WI38 (cell line): ENCODE results near the gene KCNH2.
"Not testable (repeated sequence)": the region's sequence is repeated elsewhere in the genome, so short reads cannot be mapped to it uniquely, and the experiment has no call there.

ENCODE experiments used
- H3K4me3 ChIP-seq: 2 replicates; pipeline ENCODE4 v1.5.1; 2011; ENCODE audit warnings: low read depth, mild to moderate bottlenecking, control low read depth, low read length
- TF ChIP-seq, protein P1 (sequence below): IDR thresholded peaks from 2 replicates; pipeline ENCODE4 v1.5.1; 2012; ENCODE audit warnings: low read depth, mild to moderate bottlenecking, control low read depth, low read length

Gene KCNH2

DNA sequence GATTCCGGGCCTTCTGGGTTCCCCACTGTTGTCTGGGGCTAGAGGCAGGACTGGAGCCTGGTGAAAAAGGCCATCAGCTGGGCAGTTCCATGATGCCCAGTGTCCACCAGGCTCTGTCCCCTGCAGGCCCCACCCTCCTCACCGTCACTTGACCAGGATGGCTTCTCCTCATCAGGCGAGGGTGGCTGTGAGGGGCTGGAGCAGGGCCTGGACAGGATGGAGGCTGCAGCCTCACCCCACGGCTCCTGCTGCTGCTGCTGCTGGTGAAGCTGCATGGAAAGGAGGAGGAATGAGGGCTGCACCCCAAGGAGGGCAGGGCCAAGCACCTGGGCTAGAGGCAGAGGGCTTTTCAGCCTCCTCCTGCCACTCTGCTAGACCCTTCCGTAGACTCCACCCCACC is 37.8 kb upstream of the KCNH2 start:
- TF ChIP-seq, protein P1, sequence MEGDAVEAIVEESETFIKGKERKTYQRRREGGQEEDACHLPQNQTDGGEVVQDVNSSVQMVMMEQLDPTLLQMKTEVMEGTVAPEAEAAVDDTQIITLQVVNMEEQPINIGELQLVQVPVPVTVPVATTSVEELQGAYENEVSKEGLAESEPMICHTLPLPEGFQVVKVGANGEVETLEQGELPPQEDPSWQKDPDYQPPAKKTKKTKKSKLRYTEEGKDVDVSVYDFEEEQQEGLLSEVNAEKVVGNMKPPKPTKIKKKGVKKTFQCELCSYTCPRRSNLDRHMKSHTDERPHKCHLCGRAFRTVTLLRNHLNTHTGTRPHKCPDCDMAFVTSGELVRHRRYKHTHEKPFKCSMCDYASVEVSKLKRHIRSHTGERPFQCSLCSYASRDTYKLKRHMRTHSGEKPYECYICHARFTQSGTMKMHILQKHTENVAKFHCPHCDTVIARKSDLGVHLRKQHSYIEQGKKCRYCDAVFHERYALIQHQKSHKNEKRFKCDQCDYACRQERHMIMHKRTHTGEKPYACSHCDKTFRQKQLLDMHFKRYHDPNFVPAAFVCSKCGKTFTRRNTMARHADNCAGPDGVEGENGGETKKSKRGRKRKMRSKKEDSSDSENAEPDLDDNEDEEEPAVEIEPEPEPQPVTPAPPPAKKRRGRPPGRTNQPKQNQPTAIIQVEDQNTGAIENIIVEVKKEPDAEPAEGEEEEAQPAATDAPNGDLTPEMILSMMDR: no peak
- no peak overlapping the region for H3K4me3 ChIP-seq

GRCh38 chr7:151014950-151015349 is 36.8 kb upstream of the KCNH2 start:
- no peak overlapping the region for H3K4me3 ChIP-seq
- TF ChIP-seq, protein P1: no peak

DNA sequence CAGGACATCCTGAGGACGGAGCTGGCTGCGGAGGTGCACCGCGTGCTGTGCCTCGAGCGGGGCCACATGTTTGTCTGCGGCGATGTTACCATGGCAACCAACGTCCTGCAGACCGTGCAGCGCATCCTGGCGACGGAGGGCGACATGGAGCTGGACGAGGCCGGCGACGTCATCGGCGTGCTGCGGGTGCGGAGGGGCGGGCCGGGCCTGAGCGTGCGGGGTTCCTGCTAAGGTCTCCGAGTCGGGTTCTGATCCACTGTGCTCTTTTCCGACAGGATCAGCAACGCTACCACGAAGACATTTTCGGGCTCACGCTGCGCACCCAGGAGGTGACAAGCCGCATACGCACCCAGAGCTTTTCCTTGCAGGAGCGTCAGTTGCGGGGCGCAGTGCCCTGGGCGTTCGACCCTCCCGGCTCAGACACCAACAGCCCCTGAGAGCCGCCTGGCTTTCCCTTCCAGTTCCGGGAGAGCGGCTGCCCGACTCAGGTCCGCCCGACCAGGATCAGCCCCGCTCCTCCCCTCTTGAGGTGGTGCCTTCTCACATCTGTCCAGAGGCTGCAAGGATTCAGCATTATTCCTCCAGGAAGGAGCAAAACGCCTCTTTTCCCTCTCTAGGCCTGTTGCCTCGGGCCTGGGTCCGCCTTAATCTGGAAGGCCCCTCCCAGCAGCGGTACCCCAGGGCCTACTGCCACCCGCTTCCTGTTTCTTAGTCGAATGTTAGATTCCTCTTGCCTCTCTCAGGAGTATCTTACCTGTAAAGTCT is 35.8 kb upstream of the KCNH2 start:
- TF ChIP-seq, protein P1: no peak
- H3K4me3 ChIP-seq: 0 out of 2 replicates have a peak overlapping the region, but pooled peaks have one; percentile 2

- TF ChIP-seq, protein P1: no peak
These were observed 35.2 kb upstream of the KCNH2 start for GRCh38 chr7:151013356-151013732.

DNA sequence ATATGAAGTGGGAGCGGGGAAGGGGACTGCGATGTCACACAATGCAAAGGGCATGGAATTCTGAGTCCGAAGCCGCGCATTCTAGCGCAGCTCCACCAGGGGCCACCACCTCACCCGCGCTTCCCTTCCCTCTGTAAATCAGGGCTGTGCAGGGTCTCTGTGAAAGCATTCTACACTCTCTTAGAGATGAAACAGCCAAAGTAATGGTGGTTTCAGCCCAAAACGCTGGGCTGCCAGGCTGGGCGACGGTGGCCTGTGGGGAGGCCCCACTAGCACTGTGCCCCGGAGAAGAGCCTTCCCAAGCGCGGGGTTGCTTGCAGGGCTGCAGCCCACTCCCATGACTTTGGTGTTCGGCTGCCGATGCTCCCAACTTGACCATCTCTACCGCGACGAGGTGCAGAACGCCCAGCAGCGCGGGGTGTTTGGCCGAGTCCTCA is 34.8 kb upstream of the KCNH2 start:
- H3K4me3 ChIP-seq: no peak overlapping the region
- TF ChIP-seq, protein P1: peak; percentile 55

More at GRCh38 chr7:151013356-151013732, 35.2 kb upstream of the KCNH2 start:
- no peak overlapping the region for H3K4me3 ChIP-seq

DNA sequence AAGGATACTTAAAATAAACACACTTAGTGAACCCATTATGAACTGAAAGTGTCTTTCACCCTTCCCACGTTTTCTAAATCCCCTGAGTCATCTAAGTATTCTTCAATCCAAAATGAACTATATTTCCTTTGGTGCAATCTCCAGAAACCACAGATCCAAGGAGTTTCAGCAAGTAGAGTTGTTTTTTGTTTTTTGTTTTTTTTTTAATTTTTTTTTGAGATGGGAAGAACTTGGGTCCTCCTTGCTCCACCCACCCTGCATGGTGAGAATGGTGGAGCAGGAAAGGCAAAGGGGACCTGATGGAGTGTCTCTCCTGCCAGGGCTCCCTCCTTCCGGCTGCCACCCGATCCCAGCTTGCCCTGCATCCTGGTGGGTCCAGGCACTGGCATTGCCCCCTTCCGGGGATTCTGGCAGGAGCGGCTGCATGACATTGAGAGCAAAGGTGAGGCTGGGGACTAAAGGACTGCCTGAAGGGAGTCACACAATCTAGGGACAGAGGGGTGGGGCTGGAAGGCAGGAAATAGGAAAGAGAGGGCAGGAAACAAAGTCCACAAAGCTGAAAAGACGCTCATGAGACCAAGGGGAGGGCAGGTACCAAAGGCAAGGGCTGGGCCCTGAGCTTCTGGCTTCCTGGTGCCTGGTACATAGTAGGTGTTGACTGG is 34.0 kb upstream of the KCNH2 start:
- H3K4me3 ChIP-seq: no peak overlapping the region
- TF ChIP-seq, protein P1: no peak

DNA sequence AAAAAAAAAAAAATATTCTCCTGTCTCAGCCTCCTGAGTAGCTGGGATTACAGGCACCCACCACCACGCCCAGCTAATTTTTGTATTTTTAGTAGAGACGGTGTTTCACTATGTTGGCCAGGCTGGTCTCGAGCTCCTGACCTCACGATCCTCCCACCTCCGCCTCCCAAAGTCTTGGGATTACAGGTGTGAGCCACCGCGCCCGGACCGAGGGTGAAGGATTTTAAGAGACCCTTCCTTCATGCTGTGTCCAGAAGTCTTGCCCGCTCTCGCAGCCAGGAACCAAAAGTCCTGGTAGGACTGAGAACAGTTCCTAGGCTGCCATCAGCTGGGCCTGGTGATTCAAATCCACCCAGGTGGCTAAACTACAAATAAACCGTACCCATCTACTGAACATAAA is 33.5 kb upstream of the KCNH2 start:
- H3K4me3 ChIP-seq: not testable (repeated sequence)
